ENCODE data around the gene GDA. TPM values are rescaled to one million over a fixed set of nuclear protein-coding genes. Genes with fewer than 3 reads are reported as not detected.

GDA gene
- total RNA-seq, 2 experiments from 2014 or later, result not detected

GRCh38 chr9:72185561-72185960 is 36.3 kb downstream of the GDA start:
- intact Hi-C loops (cut with micrococcal nuclease), result no loop called here
- Mint-ChIP-seq H3K27ac (no peak overlapping the region), H3K27me3 (peaks cover 4% of the 10 kb centered on the region), H3K4me1 (ENCODE audit: low read depth) (no peaks in the 10 kb centered on the region), H3K36me3 (ENCODE audit: low read depth) (no peaks in the 10 kb centered on the region), H3K4me3 (no peak overlapping the region), H3K9me3 (peaks cover 5% of the 10 kb centered on the region)
- DNase-seq (no peak), ATAC-seq (no peak)
- CTCF ChIA-PET, result no interaction called here
- POLR2A ChIA-PET, result no interaction called here
- TF ChIP-seq, protein P1, sequence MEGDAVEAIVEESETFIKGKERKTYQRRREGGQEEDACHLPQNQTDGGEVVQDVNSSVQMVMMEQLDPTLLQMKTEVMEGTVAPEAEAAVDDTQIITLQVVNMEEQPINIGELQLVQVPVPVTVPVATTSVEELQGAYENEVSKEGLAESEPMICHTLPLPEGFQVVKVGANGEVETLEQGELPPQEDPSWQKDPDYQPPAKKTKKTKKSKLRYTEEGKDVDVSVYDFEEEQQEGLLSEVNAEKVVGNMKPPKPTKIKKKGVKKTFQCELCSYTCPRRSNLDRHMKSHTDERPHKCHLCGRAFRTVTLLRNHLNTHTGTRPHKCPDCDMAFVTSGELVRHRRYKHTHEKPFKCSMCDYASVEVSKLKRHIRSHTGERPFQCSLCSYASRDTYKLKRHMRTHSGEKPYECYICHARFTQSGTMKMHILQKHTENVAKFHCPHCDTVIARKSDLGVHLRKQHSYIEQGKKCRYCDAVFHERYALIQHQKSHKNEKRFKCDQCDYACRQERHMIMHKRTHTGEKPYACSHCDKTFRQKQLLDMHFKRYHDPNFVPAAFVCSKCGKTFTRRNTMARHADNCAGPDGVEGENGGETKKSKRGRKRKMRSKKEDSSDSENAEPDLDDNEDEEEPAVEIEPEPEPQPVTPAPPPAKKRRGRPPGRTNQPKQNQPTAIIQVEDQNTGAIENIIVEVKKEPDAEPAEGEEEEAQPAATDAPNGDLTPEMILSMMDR (IDR thresholded peaks at IDR 0.05), result no peak

GRCh38 chr9:72187121-72187695 is 38.0 kb downstream of the GDA start:
- Mint-ChIP-seq H3K9me3 (peaks cover 5% of the 10 kb centered on the region), H3K36me3 (ENCODE audit: low read depth) (no peaks in the 10 kb centered on the region), H3K27ac (no peak overlapping the region), H3K27me3 (peaks cover 3% of the 10 kb centered on the region), H3K4me1 (ENCODE audit: low read depth) (no peaks in the 10 kb centered on the region), H3K4me3 (no peak overlapping the region)
- CTCF ChIA-PET, result no interaction called here
- intact Hi-C loops (cut with micrococcal nuclease), result no loop called here
- POLR2A ChIA-PET, result no interaction called here
- no peak for ATAC-seq
- DNase-seq, result no peak
- TF ChIP-seq, protein P1 (IDR thresholded peaks at IDR 0.05), result no peak

- peaks cover 6% of the 10 kb centered on the region for H3K27me3 Mint-ChIP-seq
- H3K27ac Mint-ChIP-seq, result no peak overlapping the region
- ATAC-seq, result no peak
- no peaks in the 10 kb centered on the region for H3K36me3 Mint-ChIP-seq (ENCODE audit: low read depth)
- peaks cover 3% of the 10 kb centered on the region for H3K9me3 Mint-ChIP-seq
- CTCF ChIA-PET, result no interaction called here
- POLR2A ChIA-PET, result no interaction called here
- no peak for DNase-seq
- intact Hi-C loops (cut with micrococcal nuclease), result no loop called here
- H3K4me3 Mint-ChIP-seq, result no peak overlapping the region
- TF ChIP-seq, protein P1 (IDR thresholded peaks at IDR 0.05), result no peak
- H3K4me1 Mint-ChIP-seq (ENCODE audit: low read depth), result no peaks in the 10 kb centered on the region
Measured at GRCh38 chr9:72188232-72188631, 39.0 kb downstream of the GDA start.

- Mint-ChIP-seq H3K4me3 (no peak overlapping the region), H3K27me3 (peaks cover 12% of the 10 kb centered on the region)
Measured at GRCh38 chr9:72193478-72193881, 44.2 kb downstream of the GDA start.

DNA sequence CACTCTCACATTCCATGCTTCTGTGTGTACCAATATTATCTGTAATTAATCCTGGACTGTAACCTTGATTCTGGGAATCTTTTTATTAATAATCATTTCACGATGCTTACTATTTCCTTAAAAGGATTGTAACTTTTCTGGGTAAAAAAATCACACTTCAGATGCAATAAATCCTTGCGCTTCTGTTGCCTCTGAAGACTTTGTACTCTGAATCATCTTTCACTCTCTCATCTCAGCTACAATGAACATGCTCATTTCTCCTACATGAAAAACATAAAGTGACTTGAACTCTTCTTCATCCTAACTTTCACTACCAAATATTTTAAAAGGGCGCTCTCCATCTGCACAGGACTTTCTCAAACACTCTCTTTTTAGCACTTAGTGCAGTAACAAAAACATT is 50.0 kb downstream of the GDA start:
- Mint-ChIP-seq H3K27ac (no peak overlapping the region), H3K9me3 (no peaks in the 10 kb centered on the region), H3K4me1 (ENCODE audit: low read depth) (no peaks in the 10 kb centered on the region), H3K36me3 (ENCODE audit: low read depth) (no peaks in the 10 kb centered on the region), H3K27me3 (peaks cover 12% of the 10 kb centered on the region), H3K4me3 (no peak overlapping the region)
- no peak for ATAC-seq
- ChIA-PET CTCF (interaction anchor here (1.3 to 1.5 kb wide), 2 partner anchors 161 to 174 kb away, joined by 3 read pairs; no protein-coding TSS in a partner anchor), POLR2A (no interaction called here)
- TF ChIP-seq, protein P1 (IDR thresholded peaks at IDR 0.05), result no peak
- intact Hi-C loops (cut with micrococcal nuclease), result no loop called here
- DNase-seq, result no peak

More at GRCh38 chr9:72193478-72193881, 44.2 kb downstream of the GDA start:
- Mint-ChIP-seq H3K9me3 (no peaks in the 10 kb centered on the region), H3K27ac (no peak overlapping the region), H3K4me1 (ENCODE audit: low read depth) (no peaks in the 10 kb centered on the region), H3K36me3 (ENCODE audit: low read depth) (no peaks in the 10 kb centered on the region)
- intact Hi-C loops (cut with micrococcal nuclease), result no loop called here
- ChIA-PET CTCF (no interaction called here), POLR2A (no interaction called here)
- TF ChIP-seq, protein P1 (IDR thresholded peaks at IDR 0.05), result no peak
- DNase-seq (no peak), ATAC-seq (no peak)
